ENCODE measurements around the gene ENTR1. TPM values are rescaled to one million over a fixed set of nuclear protein-coding genes. Genes with fewer than 3 reads are reported as not detected.
A peak's percentile ranks its signal among the peaks of the same experiment; 100 is the strongest.

Gene ENTR1
- total and polyA plus RNA-seq, 10 of the 15 experiments (the other 5 are each of a cell fraction or from before 2014, with no cell fraction given), result 8.2 to 96.4 (median 41.1) TPM

- TF ChIP-seq WRNIP1 (IDR thresholded peaks at IDR 0.05; ENCODE audit: borderline replicate concordance, low read depth, low read length) (no peak), BCL3 (IDR thresholded peaks at IDR 0.05; ENCODE audit: borderline replicate concordance, insufficient read depth, low read depth, low read length, poor library complexity, severe bottlenecking) (no peak), HSF1 (IDR thresholded peaks at IDR 0.05; ENCODE audit: low read depth, low read length) (no peak), IRF5 (IDR thresholded peaks at IDR 0.05; ENCODE audit: borderline replicate concordance) (no peak), TCF7 (IDR thresholded peaks at IDR 0.05; ENCODE audit: borderline replicate concordance) (peak; percentile 81; the same call in 1 of the 2 replicates), E2F4 (IDR thresholded peaks at IDR 0.05; ENCODE audit: low read depth, low read length) (no peak), RFX5 (IDR thresholded peaks at IDR 0.05; ENCODE audit: low read depth, low read length) (no peak), REST (IDR thresholded peaks at IDR 0.05; ENCODE audit: low read depth, low read length) (no peak), BCL11A (IDR thresholded peaks at IDR 0.05; ENCODE audit: low read depth, low read length) (no peak), NFIC (IDR thresholded peaks at IDR 0.05; ENCODE audit: low read depth, low read length) (no peak), SREBF1 (IDR thresholded peaks at IDR 0.05; ENCODE audit: low read length) (no peak), ZNF217 (IDR thresholded peaks at IDR 0.05) (no peak), BCLAF1 (IDR thresholded peaks at IDR 0.05) (no peak), HDGF (IDR thresholded peaks at IDR 0.05) (no peak), SPI1 (IDR thresholded peaks at IDR 0.05; ENCODE audit: borderline replicate concordance, insufficient read depth, low read depth, low read length) (peak; percentile 42; the same call in 1 of the 2 replicates), YY1 (IDR thresholded peaks at IDR 0.05; ENCODE audit: low read depth, low read length) (no peak), MTA3 (IDR thresholded peaks at IDR 0.05; ENCODE audit: borderline replicate concordance, low read length) (no peak), ZBED1 (IDR thresholded peaks at IDR 0.05; ENCODE audit: borderline replicate concordance) (no peak), ATF3 (IDR thresholded peaks at IDR 0.05; ENCODE audit: borderline replicate concordance, extremely low read depth, low read depth, low read length) (no peak)
Observed at GRCh38 chr9:136385015-136385414, 25.4 kb downstream of the ENTR1 start (continued).

All from GM12878 (cell line).